H9 (cell line): Measurements from ENCODE around the gene DCAF7. TPM values are rescaled to one million over a fixed set of nuclear protein-coding genes. Genes with fewer than 3 reads are reported as not detected.

Experiments used
- DNase-seq: peaks from one replicate; pipeline ENCODE4 v3.0.0-alpha.2; 2017
- H2AFZ ChIP-seq: one replicate; pipeline ENCODE4 v1.6.1; 2013; ENCODE audit warnings: mild to moderate bottlenecking, low read length, control low read depth, moderate library complexity
- H2AK5ac ChIP-seq: 2 replicates; pipeline ENCODE4 v1.6.1; 2013; ENCODE audit warnings: low read length, control low read depth, mixed read lengths; ENCODE audit not compliant: insufficient read length
- H2BK120ac ChIP-seq: one replicate; pipeline ENCODE4 v1.6.1; 2013; ENCODE audit warnings: low read depth, mild to moderate bottlenecking, low read length, control low read depth, inconsistent platforms; ENCODE audit not compliant: poor library complexity, severe bottlenecking
- H2BK12ac ChIP-seq: 2 replicates; pipeline ENCODE4 v1.6.1; 2013; ENCODE audit warnings: low read length, control low read depth, mixed read lengths, low read depth; ENCODE audit not compliant: insufficient read length
- H2BK15ac ChIP-seq: 2 replicates; pipeline ENCODE4 v1.6.1; 2013; ENCODE audit warnings: low read depth, low read length, control low read depth
- H2BK20ac ChIP-seq: one replicate; pipeline ENCODE4 v1.6.1; 2013; ENCODE audit warnings: low read depth, mild to moderate bottlenecking, low read length, control low read depth, inconsistent platforms; ENCODE audit not compliant: poor library complexity, severe bottlenecking
- H2BK5ac ChIP-seq: 2 replicates; pipeline ENCODE4 v1.6.1; 2013; ENCODE audit warnings: low read length, control low read depth, mixed read lengths; ENCODE audit not compliant: insufficient read length
- H3K14ac ChIP-seq: 2 replicates; pipeline ENCODE4 v1.6.1; 2013; ENCODE audit warnings: low read length, control low read depth; ENCODE audit not compliant: insufficient read depth
- H3K18ac ChIP-seq: 2 replicates; pipeline ENCODE4 v1.6.1; 2013; ENCODE audit warnings: low read depth, mild to moderate bottlenecking, mixed read lengths, low read length, control low read depth; ENCODE audit not compliant: insufficient read length
- H3K23ac ChIP-seq: 2 replicates; pipeline ENCODE4 v1.6.1; 2013; ENCODE audit warnings: low read length, control low read depth, mixed read lengths, low read depth; ENCODE audit not compliant: insufficient read length
- H3K23me2 ChIP-seq: 2 replicates; pipeline ENCODE4 v1.6.1; 2013; ENCODE audit warnings: low read depth, mild to moderate bottlenecking, mixed read lengths, low read length, control low read depth; ENCODE audit not compliant: insufficient read length, poor library complexity, severe bottlenecking
- H3K27ac ChIP-seq: 2 replicates; pipeline ENCODE4 v1.5.1; 2013; ENCODE audit warnings: low read length, control low read depth, mixed read lengths, low read depth; ENCODE audit not compliant: insufficient read length
- H3K27me3 ChIP-seq: 2 replicates; pipeline ENCODE4 v1.6.1; 2013; ENCODE audit warnings: low read length, control low read depth, inconsistent platforms; ENCODE audit not compliant: insufficient read depth
- H3K4ac ChIP-seq: 2 replicates; pipeline ENCODE4 v1.6.1; 2013; ENCODE audit warnings: low read depth, mild to moderate bottlenecking, control low read depth, inconsistent platforms, low read length, moderate library complexity
- H3K4me1 ChIP-seq: 2 replicates; pipeline ENCODE4 v1.6.1; 2013; ENCODE audit warnings: low read length, control low read depth, inconsistent platforms; ENCODE audit not compliant: insufficient read depth
- H3K4me2 ChIP-seq: 2 replicates; pipeline ENCODE4 v1.6.1; 2013; ENCODE audit warnings: low read length, control low read depth, mixed read lengths; ENCODE audit not compliant: insufficient read length, insufficient read depth
- H3K56ac ChIP-seq: 2 replicates; pipeline ENCODE4 v1.6.1; 2013; ENCODE audit warnings: low read depth, mild to moderate bottlenecking, mixed read lengths, low read length, control low read depth; ENCODE audit not compliant: insufficient read length
- H3K79me1 ChIP-seq: 2 replicates; pipeline ENCODE4 v1.6.1; 2013; ENCODE audit warnings: low read depth, mild to moderate bottlenecking, moderate library complexity, low read length, control low read depth, inconsistent platforms; ENCODE audit not compliant: insufficient read depth, poor library complexity, severe bottlenecking
- H3K79me2 ChIP-seq: 2 replicates; pipeline ENCODE4 v1.6.1; 2013; ENCODE audit warnings: low read length, control low read depth, inconsistent platforms; ENCODE audit not compliant: insufficient read depth
- H3K9ac ChIP-seq: 2 replicates; pipeline ENCODE4 v1.6.1; 2013; ENCODE audit warnings: low read length, control low read depth, mixed read lengths; ENCODE audit not compliant: insufficient read length; ENCODE audit errors: extremely low read depth
- H3K9me3 ChIP-seq: one replicate; pipeline ENCODE4 v1.6.1; 2013; ENCODE audit warnings: low read depth, low read length, inconsistent platforms; ENCODE audit not compliant: control insufficient read depth
- H3T11ph ChIP-seq: one replicate; pipeline ENCODE4 v1.6.1; 2013; ENCODE audit warnings: mild to moderate bottlenecking, low read length, control low read depth, inconsistent platforms
- H4K20me1 ChIP-seq: one replicate; pipeline ENCODE4 v1.6.1; 2013; ENCODE audit not compliant: control insufficient read depth, insufficient read length, insufficient read depth
- H4K5ac ChIP-seq: 2 replicates; pipeline ENCODE4 v1.6.1; 2013; ENCODE audit warnings: low read depth, mild to moderate bottlenecking, mixed read lengths, low read length, control low read depth; ENCODE audit not compliant: insufficient read length
- H4K8ac ChIP-seq: replicated peaks from 2 replicates; pipeline ENCODE4 v1.6.1; 2013; ENCODE audit warnings: low read length, control low read depth, mixed read lengths, low read depth; ENCODE audit not compliant: insufficient read length
- H4K91ac ChIP-seq: 2 replicates; pipeline ENCODE4 v1.6.1; 2013; ENCODE audit warnings: low read depth, mild to moderate bottlenecking, moderate library complexity, mixed read lengths, low read length, control low read depth; ENCODE audit not compliant: insufficient read length
- H3K27ac Mint-ChIP-seq, 3 experiments: 2 replicates in 2 of 3; 3 replicates in 1 of 3; pipeline ENCODE4 v1.8.0; 2020 to 2021; ENCODE audit warnings: mixed read lengths in 3 of 3, mild to moderate bottlenecking in 1 of 3, moderate library complexity in 1 of 3
- H3K27me3 Mint-ChIP-seq: 2 replicates; pipeline ENCODE4 v1.8.0; 2021; ENCODE audit warnings: low read depth, mild to moderate bottlenecking, moderate library complexity, mixed read lengths
- H3K36me3 Mint-ChIP-seq, 3 experiments: 2 replicates in 2 of 3; 3 replicates in 1 of 3; pipeline ENCODE4 v1.8.0; 2020 to 2021; ENCODE audit warnings: low read depth in 3 of 3, mixed read lengths in 3 of 3; ENCODE audit not compliant: insufficient read depth in 1 of 3
- H3K4me1 Mint-ChIP-seq, 2 experiments: 2 replicates each; pipeline ENCODE4 v1.8.0; 2020; ENCODE audit warnings: mixed read lengths in 2 of 2
- H3K4me3 Mint-ChIP-seq, 2 experiments: 2 replicates in 1 of 2; 3 replicates in 1 of 2; pipeline ENCODE4 v1.8.0; 2020 to 2021; ENCODE audit warnings: mild to moderate bottlenecking in 2 of 2, mixed read lengths in 2 of 2, moderate library complexity in 1 of 2
- H3K9me3 Mint-ChIP-seq, 2 experiments: 2 replicates in 1 of 2; 3 replicates in 1 of 2; pipeline ENCODE4 v1.8.0; 2020; ENCODE audit warnings: mild to moderate bottlenecking in 2 of 2, mixed read lengths in 2 of 2, moderate library complexity in 1 of 2
- total RNA-seq: library from RNA; stranded (reverse); gene quantifications from 2 replicates; pipeline ENCODE4 v1.2.1, GENCODE V29; 2021
- TF ChIP-seq, protein P1 (sequence below): fragments of 200-600 bp; sonication (generic); conservative IDR thresholded peaks from 3 replicates; pipeline ENCODE4 v1.8.0; 2021; ENCODE audit warnings: antibody characterized with exemption, mild to moderate bottlenecking

Gene DCAF7
- total RNA-seq, 1 experiment from 2014 or later: 86.2 TPM

DNA sequence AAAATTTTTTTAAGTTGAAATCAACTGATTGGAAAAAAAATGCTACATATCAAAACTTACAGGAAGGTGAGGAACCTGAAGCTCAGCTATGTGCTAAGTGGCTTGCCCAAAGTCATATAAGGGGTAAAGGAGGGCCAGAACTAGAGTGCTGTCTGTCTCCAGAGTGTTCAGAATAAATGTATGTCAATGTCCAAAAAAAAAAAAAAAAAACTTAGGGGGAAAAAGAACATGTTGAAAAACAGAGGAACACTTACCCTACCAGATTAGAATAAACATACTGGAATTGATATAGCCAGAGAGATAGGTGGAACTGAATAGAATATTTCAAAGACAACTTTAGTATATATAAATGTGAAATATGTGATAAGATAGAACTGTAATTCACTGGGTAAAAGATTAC is 11.5 kb downstream of the DCAF7 start:
- Histone ChIP-seq H3K79me2 (peaks cover 11% of the 10 kb centered on the region; the same call in 1 of the 2 replicates), H4K20me1 (no peaks in the 10 kb centered on the region), H3K27me3 (no peaks in the 10 kb centered on the region), H3K27ac (no peak overlapping the region), H2BK15ac (no peak overlapping the region), H2AK5ac (no peak overlapping the region), H4K8ac (no peak overlapping the region), H3K4ac (no peak overlapping the region), H2BK120ac (no peak overlapping the region), H3T11ph (no peak overlapping the region), H4K91ac (no peak overlapping the region), H3K79me1 (peaks cover 4% of the 10 kb centered on the region), H3K9ac (no peak overlapping the region), H3K18ac (no peak overlapping the region), H3K9me3 (no peaks in the 10 kb centered on the region), H4K5ac (no peak overlapping the region), H3K23ac (no peak overlapping the region), H3K4me2 (no peak overlapping the region), H2BK20ac (no peak overlapping the region), H2BK12ac (no peak overlapping the region), H3K56ac (no peak overlapping the region), H2BK5ac (no peak overlapping the region), H2AFZ (no peak overlapping the region), H3K4me1 (no peaks in the 10 kb centered on the region), H3K23me2 (no peaks in the 10 kb centered on the region), H3K14ac (no peak overlapping the region)
- Mint-ChIP-seq H3K27me3 (no peaks in the 10 kb centered on the region), H3K27ac (no peak overlapping the region), H3K4me3 (no peak overlapping the region), H3K36me3 (peaks cover 0 to 8% (median 7%) of the 10 kb centered on the region in 3 experiments; a peak in 4 of 7 replicates), H3K4me1 (no peaks in the 10 kb centered on the region), H3K9me3 (peaks cover 0 to 6% of the 10 kb centered on the region in 2 experiments; a peak in 1 of 5 replicates)
- no peak for DNase-seq
- TF ChIP-seq, protein P1, sequence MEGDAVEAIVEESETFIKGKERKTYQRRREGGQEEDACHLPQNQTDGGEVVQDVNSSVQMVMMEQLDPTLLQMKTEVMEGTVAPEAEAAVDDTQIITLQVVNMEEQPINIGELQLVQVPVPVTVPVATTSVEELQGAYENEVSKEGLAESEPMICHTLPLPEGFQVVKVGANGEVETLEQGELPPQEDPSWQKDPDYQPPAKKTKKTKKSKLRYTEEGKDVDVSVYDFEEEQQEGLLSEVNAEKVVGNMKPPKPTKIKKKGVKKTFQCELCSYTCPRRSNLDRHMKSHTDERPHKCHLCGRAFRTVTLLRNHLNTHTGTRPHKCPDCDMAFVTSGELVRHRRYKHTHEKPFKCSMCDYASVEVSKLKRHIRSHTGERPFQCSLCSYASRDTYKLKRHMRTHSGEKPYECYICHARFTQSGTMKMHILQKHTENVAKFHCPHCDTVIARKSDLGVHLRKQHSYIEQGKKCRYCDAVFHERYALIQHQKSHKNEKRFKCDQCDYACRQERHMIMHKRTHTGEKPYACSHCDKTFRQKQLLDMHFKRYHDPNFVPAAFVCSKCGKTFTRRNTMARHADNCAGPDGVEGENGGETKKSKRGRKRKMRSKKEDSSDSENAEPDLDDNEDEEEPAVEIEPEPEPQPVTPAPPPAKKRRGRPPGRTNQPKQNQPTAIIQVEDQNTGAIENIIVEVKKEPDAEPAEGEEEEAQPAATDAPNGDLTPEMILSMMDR: no peak
